Spleen (tissue), 11 donors: ENCODE data around the gene FMNL3. TPM values are rescaled to one million over a fixed set of nuclear protein-coding genes. Genes with fewer than 3 reads are reported as not detected.
A peak's percentile ranks its signal among the peaks of the same experiment; 100 is the strongest.

ENCODE experiments used
- DNase-seq: peaks from one replicate; pipeline ENCODE4 v3.0.0-alpha.2; 2020
- H3K27ac ChIP-seq, 8 donors: fragments of 200-600 bp; sonication (generic) in 7 of 8; 1 replicate in 4 of 8; 2 replicates in 4 of 8; pipeline versions ENCODE4 v1.5.0 to v1.8.0; 2016 to 2021; ENCODE audit warnings: inconsistent platforms in 4 of 8, mild to moderate bottlenecking in 4 of 8, moderate library complexity in 1 of 8
- H3K27me3 ChIP-seq, 7 donors: fragments of 200-600 bp; sonication (generic) in 6 of 7; replicated peaks in 1 of 7; 1 replicate in 4 of 7; 2 replicates in 3 of 7; pipeline versions ENCODE4 v1.5.0 to v1.8.0; 2016 to 2021; ENCODE audit warnings: inconsistent platforms in 3 of 7, mild to moderate bottlenecking in 1 of 7
- H3K36me3 ChIP-seq, 6 donors: fragments of 200-600 bp; sonication (generic) in 5 of 6; 1 replicate in 4 of 6; 2 replicates in 2 of 6; pipeline versions ENCODE4 v1.5.0 to v1.8.0; 2016 to 2021; ENCODE audit warnings: inconsistent platforms in 2 of 6
- H3K4me1 ChIP-seq, 6 donors: fragments of 200-600 bp; sonication (generic) in 5 of 6; 1 replicate in 3 of 6; 2 replicates in 3 of 6; pipeline versions ENCODE4 v1.5.0 to v1.8.0; 2016 to 2021; ENCODE audit warnings: inconsistent platforms in 3 of 6
- H3K4me3 ChIP-seq, 8 donors: fragments of 200-600 bp; sonication (generic) in 7 of 8; 1 replicate in 4 of 8; 2 replicates in 4 of 8; pipeline versions ENCODE4 v1.5.0 to v1.8.0; 2016 to 2021; ENCODE audit warnings: inconsistent platforms in 4 of 8, mild to moderate bottlenecking in 4 of 8, moderate library complexity in 2 of 8
- H3K9me3 ChIP-seq, 8 donors: fragments of 200-600 bp; sonication (generic) in 7 of 8; 1 replicate in 4 of 8; 2 replicates in 4 of 8; pipeline versions ENCODE4 v1.5.0 to v1.8.0; 2016 to 2021; ENCODE audit warnings: inconsistent platforms in 4 of 8
- POLR2A ChIP-seq, 3 donors: fragments of 450-650 bp; IDR thresholded peaks; one replicate each; pipeline ENCODE4 v1.5.1; 2017; ENCODE audit warnings: antibody characterized with exemption in 3 of 3, mild to moderate bottlenecking in 1 of 3
- POLR2AphosphoS5 ChIP-seq, 3 donors: sonication (generic); formaldehyde crosslinking; IDR thresholded peaks; one replicate each; pipeline ENCODE4 v1.5.1; 2017; ENCODE audit warnings: antibody characterized with exemption in 3 of 3
- WGBS, 5 donors: extraction: QIAGEN DNeasy Blood & Tissue Kit in 3 of 5; methylation state at CpG; one replicate each; pipeline versions ENCODE4 v1.1.5 to v1.1.7; 2013 to 2018; 5-methylcytosine and 5-hydroxymethylcytosine counted together
- intact Hi-C: fragments of 100-400 bp; cut with DNase I; formaldehyde crosslinking; loops from one replicate; pipeline ENCODE4 v1.15.0; 2023; ENCODE audit warnings: low total_unique reads
- polyA plus RNA-seq, 3 donors: library from polyadenylated mRNA; stranded (reverse); fragments of 200-250 nt; gene quantifications; one replicate each; pipeline ENCODE4 v1.2.1, GENCODE V29; 2013
- total RNA-seq, 7 donors: library from RNA; depleted of rRNA in 3 of 7; stranded (reverse); fragments of >200 nt in 3 of 7; fragmentation: NEBNext Ultra II Directional in 4 of 7; extraction: Animal tissue kit (Norgen Biotek cat#: 25700) in 4 of 7; gene quantifications; one replicate each; pipeline versions ENCODE4 v1.1.0 to v1.2.1, GENCODE V29; 2016 to 2021
- TF ChIP-seq, protein P1 (sequence below), 11 experiments: fragments of 200-600 bp in 7 of 11; fragments of 450-650 bp in 4 of 11; sonication (generic) in 4 of 11; IDR thresholded peaks in 8 of 11; conservative IDR thresholded peaks in 3 of 11; 1 replicate in 7 of 11; 2 replicates in 4 of 11; pipeline versions ENCODE4 v1.4.0 to v1.8.0; 2016 to 2021; ENCODE audit warnings: antibody characterized with exemption in 11 of 11, inconsistent platforms in 4 of 11, mild to moderate bottlenecking in 1 of 11
- donor health status: healthy with polysubstance abuse.
- donor health status: DM: no; HTN: no; CAD: no; lungs with moderate emphysema.
- donor health status: DM: no; HTN: no; CAD: no.
- donor health status: Bipolar disorder and iron deficiency.
- donor health status: healthy.
- donor health status: DM: no; HTN: no; CAD: no.
- donor health status: DM: yes; HTN: yes; CAD: no.

FMNL3 gene
- total and polyA plus RNA-seq, 10 donors, result 8.6 to 46.9 (median 27.3) TPM

DNA sequence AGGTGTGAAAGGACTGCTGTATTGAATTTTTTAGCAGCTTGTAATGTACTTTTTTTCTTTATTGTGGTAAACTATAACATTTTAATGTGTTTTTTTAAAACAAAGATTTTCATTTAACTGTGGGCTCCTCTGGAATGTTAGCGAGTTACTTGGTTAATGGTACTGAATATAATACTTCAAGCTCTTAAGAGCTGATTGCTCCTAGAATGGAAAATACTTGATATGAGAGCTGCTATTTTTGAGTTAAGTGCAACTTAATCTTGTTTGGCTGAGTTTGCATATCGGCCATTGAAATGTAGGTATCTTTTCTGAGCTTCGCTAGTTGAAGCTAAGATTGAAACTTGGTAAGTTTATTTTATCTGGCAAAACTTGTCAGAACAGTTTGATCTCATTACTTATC, 41.6 kb upstream of the FMNL3 start:
- DNase-seq, result no peak
- peaks cover 0 to 67% (median 15%) of the 10 kb centered on the region in 6 donors for H3K36me3 ChIP-seq
- H3K27me3 ChIP-seq, result no peaks in the 10 kb centered on the region
- 64 to 81% (median 68%) methylated on average over 3 of the region's 3 CpGs for WGBS, 5 donors
- H3K27ac ChIP-seq, result no peak overlapping the region
- peaks cover 60 to 100% (median 99%) of the 10 kb centered on the region in 6 donors for H3K4me1 ChIP-seq
- H3K9me3 ChIP-seq, result no peaks in the 10 kb centered on the region
- TF ChIP-seq, protein P1, sequence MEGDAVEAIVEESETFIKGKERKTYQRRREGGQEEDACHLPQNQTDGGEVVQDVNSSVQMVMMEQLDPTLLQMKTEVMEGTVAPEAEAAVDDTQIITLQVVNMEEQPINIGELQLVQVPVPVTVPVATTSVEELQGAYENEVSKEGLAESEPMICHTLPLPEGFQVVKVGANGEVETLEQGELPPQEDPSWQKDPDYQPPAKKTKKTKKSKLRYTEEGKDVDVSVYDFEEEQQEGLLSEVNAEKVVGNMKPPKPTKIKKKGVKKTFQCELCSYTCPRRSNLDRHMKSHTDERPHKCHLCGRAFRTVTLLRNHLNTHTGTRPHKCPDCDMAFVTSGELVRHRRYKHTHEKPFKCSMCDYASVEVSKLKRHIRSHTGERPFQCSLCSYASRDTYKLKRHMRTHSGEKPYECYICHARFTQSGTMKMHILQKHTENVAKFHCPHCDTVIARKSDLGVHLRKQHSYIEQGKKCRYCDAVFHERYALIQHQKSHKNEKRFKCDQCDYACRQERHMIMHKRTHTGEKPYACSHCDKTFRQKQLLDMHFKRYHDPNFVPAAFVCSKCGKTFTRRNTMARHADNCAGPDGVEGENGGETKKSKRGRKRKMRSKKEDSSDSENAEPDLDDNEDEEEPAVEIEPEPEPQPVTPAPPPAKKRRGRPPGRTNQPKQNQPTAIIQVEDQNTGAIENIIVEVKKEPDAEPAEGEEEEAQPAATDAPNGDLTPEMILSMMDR (IDR thresholded peaks at IDR 0.05 in 8 of 11, conservative IDR thresholded peaks at IDR 0.05 in 3 of 11), result no peak
- TF ChIP-seq POLR2A (IDR thresholded peaks at IDR 0.05) (no peak), POLR2AphosphoS5 (IDR thresholded peaks at IDR 0.05) (no peak)
- intact Hi-C loops, result no loop called here
- H3K4me3 ChIP-seq, result no peak overlapping the region

DNA sequence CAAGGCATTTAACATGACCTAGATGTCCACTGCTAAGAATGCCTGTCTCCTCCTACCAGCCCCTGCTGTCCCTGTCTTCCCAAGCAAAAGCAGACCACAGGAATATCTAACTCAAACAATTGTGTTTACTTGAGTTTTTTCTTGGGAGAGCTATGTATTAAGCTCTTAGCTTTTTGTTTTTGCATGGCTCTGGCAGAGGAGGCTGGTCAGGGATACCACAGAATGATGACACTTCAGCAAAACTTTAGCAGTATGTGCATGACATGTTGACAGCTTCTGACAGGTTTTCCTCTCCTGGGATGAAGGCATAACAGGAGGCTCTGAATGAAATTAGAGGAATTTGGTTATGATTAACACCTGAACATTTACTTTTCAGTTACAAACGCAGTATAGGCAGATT, 41.1 kb upstream of the FMNL3 start:
- DNase-seq, result no peak
- H3K4me1 ChIP-seq, result peaks cover 60 to 100% (median 99%) of the 10 kb centered on the region in 6 donors
- TF ChIP-seq POLR2A (IDR thresholded peaks at IDR 0.05) (no peak), POLR2AphosphoS5 (IDR thresholded peaks at IDR 0.05) (no peak)
- TF ChIP-seq, protein P1 (IDR thresholded peaks at IDR 0.05 in 8 of 11, conservative IDR thresholded peaks at IDR 0.05 in 3 of 11), result no peak
- WGBS, 5 donors, result 60 to 70% (median 65%) methylated on average over 1 of the region's 1 CpG
- H3K27me3 ChIP-seq, result no peaks in the 10 kb centered on the region
- H3K36me3 ChIP-seq, result peaks cover 0 to 66% (median 10%) of the 10 kb centered on the region in 6 donors
- intact Hi-C loops, result no loop called here
- peak overlapping the region in 1 of 8 donors; percentile 9 for H3K27ac ChIP-seq
- no peaks in the 10 kb centered on the region for H3K9me3 ChIP-seq
- no peak overlapping the region for H3K4me3 ChIP-seq

DNA sequence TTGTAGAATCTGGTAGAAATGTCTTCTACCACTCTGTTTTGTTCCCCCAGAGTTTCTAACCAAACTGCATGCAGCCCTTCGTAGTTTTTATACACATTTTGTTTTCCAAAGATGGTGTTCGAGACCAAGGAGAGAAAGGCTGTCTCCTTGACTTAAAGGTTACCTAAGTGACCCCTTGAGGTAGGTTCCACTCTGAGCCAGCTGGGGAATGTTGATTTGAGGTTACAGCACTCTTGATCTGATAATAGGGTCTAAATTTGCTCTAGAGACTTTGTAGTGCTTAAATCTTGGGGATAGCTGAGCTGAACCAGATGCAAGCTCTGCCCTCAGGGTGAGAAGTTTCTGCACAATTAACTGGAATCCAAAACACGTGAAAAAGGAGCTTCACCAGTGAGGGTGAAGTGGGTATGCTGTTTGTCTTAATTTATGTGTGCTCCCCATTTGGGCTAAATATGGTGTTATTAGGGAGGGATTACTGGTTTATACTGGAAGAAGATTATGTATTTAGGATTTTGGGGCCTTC, 37.2 kb upstream of the FMNL3 start:
- 65 to 82% (median 74%) methylated on average over 3 of the region's 3 CpGs for WGBS, 5 donors
- Histone ChIP-seq H3K36me3 (peaks cover 0 to 43% (median 0%) of the 10 kb centered on the region in 6 donors), H3K4me1 (peaks cover 45 to 84% (median 79%) of the 10 kb centered on the region in 6 donors), H3K27ac (peak overlapping the region in 1 of 8 donors; percentile 15), H3K27me3 (no peaks in the 10 kb centered on the region), H3K9me3 (no peaks in the 10 kb centered on the region), H3K4me3 (peak overlapping the region in 2 of 8 donors; percentile 8 to 70)
- no peak for DNase-seq
- no peak for TF ChIP-seq POLR2AphosphoS5 (IDR thresholded peaks at IDR 0.05)
- no peak for TF ChIP-seq POLR2A (IDR thresholded peaks at IDR 0.05)
- TF ChIP-seq, protein P1 (IDR thresholded peaks at IDR 0.05 in 8 of 11, conservative IDR thresholded peaks at IDR 0.05 in 3 of 11), result no peak
- intact Hi-C loops, result no loop called here

DNA sequence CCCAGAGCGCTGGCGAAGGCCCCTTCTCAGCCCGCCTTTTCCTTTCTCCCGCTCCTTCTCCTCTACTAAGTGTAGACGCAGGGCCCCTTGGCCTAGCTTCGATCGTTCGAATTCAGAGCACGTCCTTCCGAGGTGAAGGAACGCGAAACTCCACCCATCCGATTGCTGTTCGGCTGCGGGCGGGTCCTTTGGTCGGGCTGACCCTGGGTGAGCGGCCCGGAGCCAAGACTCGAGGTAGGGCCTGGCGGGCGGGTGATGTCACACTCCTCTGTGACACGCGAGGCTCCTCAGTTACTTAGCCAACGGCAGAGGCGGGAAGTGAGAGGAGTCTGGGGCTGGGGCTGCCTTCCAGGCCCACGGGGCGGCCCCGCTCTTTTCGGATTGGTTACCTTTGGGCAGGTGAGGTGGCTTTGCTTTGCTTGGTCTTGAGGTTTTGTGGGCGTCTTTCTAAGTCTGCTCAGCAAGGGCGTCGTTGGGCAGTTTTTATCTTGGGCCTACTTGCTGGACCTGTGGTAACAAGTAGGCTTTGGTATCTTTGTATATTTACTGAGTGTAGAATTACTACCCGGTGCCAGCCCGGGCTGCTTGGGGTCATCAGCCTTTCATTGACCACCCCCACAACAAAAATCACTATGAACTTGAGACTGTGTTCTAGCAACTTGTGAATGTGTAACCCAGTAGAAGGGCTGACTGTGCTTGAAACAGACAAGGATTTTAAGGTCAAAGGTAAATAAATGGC, 34.8 kb upstream of the FMNL3 start:
- peak in 1 of 3 donors; percentile 43 for TF ChIP-seq POLR2AphosphoS5 (IDR thresholded peaks at IDR 0.05)
- no peak for TF ChIP-seq POLR2A (IDR thresholded peaks at IDR 0.05)
- TF ChIP-seq, protein P1 (IDR thresholded peaks at IDR 0.05 in 8 of 11, conservative IDR thresholded peaks at IDR 0.05 in 3 of 11), result no peak
- Histone ChIP-seq H3K36me3 (peaks cover 0 to 27% (median 0%) of the 10 kb centered on the region in 6 donors), H3K4me3 (peak overlapping the region; percentile 56 to 88 (median 69)), H3K27me3 (no peaks in the 10 kb centered on the region), H3K27ac (peak overlapping the region; percentile 94 to 99 (median 97)), H3K9me3 (no peaks in the 10 kb centered on the region), H3K4me1 (peaks cover 36 to 60% (median 56%) of the 10 kb centered on the region in 6 donors)
- intact Hi-C loops, result no loop called here
- peak; percentile 96 for DNase-seq
- 0 to 1% (median 0%) methylated on average over 34 to 35 of the region's 35 CpGs for WGBS, 5 donors
